Measurements from ENCODE around the gene POLR2E. TPM values are rescaled to one million over a fixed set of nuclear protein-coding genes. Genes with fewer than 3 reads are reported as not detected.

POLR2E gene
- total RNA-seq, 1 experiment from 2014 or later = 117 TPM

DNA sequence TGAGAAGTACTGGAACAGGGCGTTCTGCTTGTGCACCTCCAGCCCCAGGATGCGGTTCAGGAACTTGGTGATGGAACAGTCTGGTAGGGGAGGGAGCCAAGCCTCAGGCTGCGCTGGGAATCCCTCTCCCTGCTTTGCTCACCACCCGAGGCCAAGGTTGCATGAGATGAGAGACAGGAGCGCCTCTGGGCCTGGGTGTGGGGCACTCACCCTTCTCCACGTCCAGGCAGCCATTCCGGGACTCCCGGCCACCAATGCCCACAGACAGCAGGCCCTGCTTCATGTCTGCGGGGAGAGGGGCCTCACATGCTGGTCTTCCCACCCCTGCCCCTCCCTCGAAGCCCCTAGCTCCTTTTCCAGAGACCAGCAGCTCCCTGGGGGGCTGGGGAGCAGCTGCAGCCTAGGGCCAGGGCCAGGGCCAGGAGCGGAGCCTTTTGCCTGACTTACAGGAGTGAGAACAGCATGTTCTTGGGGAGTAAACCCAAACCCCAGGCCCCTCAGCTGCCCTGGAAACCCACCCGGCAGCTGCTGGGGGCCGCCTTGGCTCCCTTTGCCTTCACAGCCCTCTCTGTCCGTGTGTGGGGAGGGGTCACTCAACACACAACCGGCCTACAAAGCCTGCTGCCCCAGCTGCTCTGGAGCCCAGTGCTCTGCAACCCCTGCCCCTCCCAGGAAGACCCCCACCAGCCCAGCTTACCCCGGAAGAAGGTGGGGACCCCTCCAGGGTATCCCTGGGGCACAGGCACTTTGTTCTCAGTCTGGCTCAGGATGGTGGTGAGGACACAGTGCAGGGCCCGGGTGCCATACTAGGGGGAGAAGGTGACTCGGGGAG, 15.8 kb upstream of the POLR2E start:
- no peaks in the 10 kb centered on the region for H3K27me3 ChIP-seq (ENCODE audit: low read length)
- H3K9me2 ChIP-seq (replicated peaks; ENCODE audit: insufficient read depth, low read length) = no peaks in the 10 kb centered on the region
- no peak for DNase-seq
- no peak overlapping the region for H3K27ac ChIP-seq (ENCODE audit: low read length)
- H4K20me1 ChIP-seq (ENCODE audit: insufficient read depth, low read depth, low read length) = peaks cover 5% of the 10 kb centered on the region; the same call in 1 of the 2 replicates
- no peaks in the 10 kb centered on the region for H3K9me3 ChIP-seq (ENCODE audit: low read length)
- no peak overlapping the region for H2AFZ ChIP-seq (ENCODE audit: low read length)
- H3K4me1 ChIP-seq (ENCODE audit: low read length) = peaks cover 23% of the 10 kb centered on the region
- no peak overlapping the region for H3K4me3 ChIP-seq (ENCODE audit: low read length)
- H3K4me2 ChIP-seq (ENCODE audit: low read depth, low read length, poor library complexity, severe bottlenecking) = no peak overlapping the region
- H3K79me2 ChIP-seq (ENCODE audit: low read length) = peaks cover under 1% of the 10 kb centered on the region; the same call in 1 of the 2 replicates
- H3K9ac ChIP-seq (ENCODE audit: low read length) = no peak overlapping the region
- no peaks in the 10 kb centered on the region for H3K36me3 ChIP-seq (ENCODE audit: insufficient read depth, low read length)

DNA sequence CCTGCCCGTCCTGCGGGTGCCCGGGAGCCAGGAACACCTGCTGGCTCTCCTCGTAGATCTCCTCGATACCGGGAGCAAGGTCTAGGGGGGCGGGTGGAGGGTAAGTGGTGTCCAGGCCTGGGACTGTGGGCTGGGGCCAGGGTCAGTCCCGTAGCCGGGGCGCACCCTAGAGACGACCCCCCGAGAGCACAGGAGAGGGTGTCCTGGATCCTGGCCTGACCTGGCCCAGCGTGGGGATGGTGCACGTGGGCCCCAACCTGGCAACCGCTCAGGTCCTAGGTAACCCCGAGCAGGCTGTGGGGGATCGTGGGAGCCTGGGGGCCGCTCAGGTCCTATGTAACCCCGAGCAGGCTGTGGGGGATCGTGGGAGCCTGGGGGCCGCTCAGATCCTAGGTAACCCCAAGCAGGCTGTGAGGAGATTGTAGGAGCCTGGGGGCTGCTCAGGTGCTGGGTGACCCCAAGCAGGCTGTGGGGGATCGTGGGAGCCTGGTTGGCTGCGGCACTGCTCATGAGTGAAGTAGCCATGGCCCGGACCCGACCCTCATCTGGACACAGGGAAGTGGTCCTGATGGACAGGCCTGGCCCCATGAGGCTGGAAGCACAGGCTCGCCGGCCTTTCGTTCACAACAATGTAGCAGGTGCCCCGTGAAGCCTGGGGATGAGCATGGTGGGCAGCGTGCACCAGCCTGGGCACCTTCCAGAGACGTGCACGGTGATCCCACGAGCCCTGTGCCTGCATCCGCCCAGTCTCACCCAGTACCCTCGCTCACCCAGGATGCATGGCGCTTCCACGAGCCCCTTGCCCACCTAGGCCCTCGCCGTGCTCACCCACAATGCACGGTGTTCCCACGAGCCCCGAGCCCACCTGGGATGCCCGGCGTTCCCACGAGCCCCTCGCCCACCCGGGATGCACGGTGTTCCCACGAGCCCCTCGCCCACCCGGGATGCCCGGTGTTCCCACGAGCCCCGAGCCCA, 14.8 kb upstream of the POLR2E start:
- H3K27me3 ChIP-seq (ENCODE audit: low read length) = no peaks in the 10 kb centered on the region
- DNase-seq = no peak
- H3K4me3 ChIP-seq (ENCODE audit: low read length) = no peak overlapping the region
- H3K4me2 ChIP-seq (ENCODE audit: low read depth, low read length, poor library complexity, severe bottlenecking) = no peak overlapping the region
- H3K9me3 ChIP-seq (ENCODE audit: low read length) = no peaks in the 10 kb centered on the region
- no peaks in the 10 kb centered on the region for H3K9me2 ChIP-seq (replicated peaks; ENCODE audit: insufficient read depth, low read length)
- peaks cover 33% of the 10 kb centered on the region for H3K4me1 ChIP-seq (ENCODE audit: low read length)
- no peak overlapping the region for H3K9ac ChIP-seq (ENCODE audit: low read length)
- no peak overlapping the region for H3K27ac ChIP-seq (ENCODE audit: low read length)
- no peak overlapping the region for H2AFZ ChIP-seq (ENCODE audit: low read length)
- peaks cover 10% of the 10 kb centered on the region for H3K79me2 ChIP-seq (ENCODE audit: low read length)
- H3K36me3 ChIP-seq (ENCODE audit: insufficient read depth, low read length) = no peaks in the 10 kb centered on the region
- H4K20me1 ChIP-seq (ENCODE audit: insufficient read depth, low read depth, low read length) = peaks cover 8% of the 10 kb centered on the region

DNA sequence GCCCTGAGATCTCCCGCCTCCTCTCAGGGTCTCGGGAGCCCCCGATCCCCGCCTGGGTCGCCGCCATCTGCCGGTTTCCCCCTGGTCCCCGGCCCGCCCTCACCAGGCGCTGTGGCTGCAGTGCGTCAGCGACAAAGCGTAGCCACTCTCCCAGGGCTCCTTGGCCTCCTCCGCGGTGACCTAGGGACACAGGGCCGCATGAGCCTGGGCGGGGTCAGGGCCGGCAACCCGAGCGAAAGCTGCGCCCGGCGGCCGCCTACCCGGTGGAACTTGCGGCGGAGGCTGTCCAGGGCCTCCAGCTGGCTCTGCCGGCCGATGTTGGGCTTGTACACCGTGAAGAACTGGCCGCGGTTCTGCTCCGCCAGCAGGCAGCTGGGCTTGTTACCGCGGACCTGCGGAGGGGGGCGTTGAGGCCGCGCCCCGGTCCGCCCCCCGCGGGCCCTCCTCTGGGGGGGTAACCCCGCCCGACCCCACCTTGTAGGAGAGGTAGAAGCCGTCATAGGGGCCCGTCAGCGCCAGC, 13.9 kb upstream of the POLR2E start:
- Histone ChIP-seq H3K9me2 (replicated peaks; ENCODE audit: insufficient read depth, low read length) (no peaks in the 10 kb centered on the region), H4K20me1 (ENCODE audit: insufficient read depth, low read depth, low read length) (peaks cover 10% of the 10 kb centered on the region), H3K9ac (ENCODE audit: low read length) (no peak overlapping the region), H3K4me3 (ENCODE audit: low read length) (no peak overlapping the region), H2AFZ (ENCODE audit: low read length) (no peak overlapping the region), H3K9me3 (ENCODE audit: low read length) (no peaks in the 10 kb centered on the region), H3K4me2 (ENCODE audit: low read depth, low read length, poor library complexity, severe bottlenecking) (no peak overlapping the region), H3K27me3 (ENCODE audit: low read length) (no peaks in the 10 kb centered on the region), H3K4me1 (ENCODE audit: low read length) (peaks cover 35% of the 10 kb centered on the region), H3K36me3 (ENCODE audit: insufficient read depth, low read length) (no peaks in the 10 kb centered on the region), H3K79me2 (ENCODE audit: low read length) (peaks cover 14% of the 10 kb centered on the region), H3K27ac (ENCODE audit: low read length) (no peak overlapping the region)
- DNase-seq = no peak

DNA sequence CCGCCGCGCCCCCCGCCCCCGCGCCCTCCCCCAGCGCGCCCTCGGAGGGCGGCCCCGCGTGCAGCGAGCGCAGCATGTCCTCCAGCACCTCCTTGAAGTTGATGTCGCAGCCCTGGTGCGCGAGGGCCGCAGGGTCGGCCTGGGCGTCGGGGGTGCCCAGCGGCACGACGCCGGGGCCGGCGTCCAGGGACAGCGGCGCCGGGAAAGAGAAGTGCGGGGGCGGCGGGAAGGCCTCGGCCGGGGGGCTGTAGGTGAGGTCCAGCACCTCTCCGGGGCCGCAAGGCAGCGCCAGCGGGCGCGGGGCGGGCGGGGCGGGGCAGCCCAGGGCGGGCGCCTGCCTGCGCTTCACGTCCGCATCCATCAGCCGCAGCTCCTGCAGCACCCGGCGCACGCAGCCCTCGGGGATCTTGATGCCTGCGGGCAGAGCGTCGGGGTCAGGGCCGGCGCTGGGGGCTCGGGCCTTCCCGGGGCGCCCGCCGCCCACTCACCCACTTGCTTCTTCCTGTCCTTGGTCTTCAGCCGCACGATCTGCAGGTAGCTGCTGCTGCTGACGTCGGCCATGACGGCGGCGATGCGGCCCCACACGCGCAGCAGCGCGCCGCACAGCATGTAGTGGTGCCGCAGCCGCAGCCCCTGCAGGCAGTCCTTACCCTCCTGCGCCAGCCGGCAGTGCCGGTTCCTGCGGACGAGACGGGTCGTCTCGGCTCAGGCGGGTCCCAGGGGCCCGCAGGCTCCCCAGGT, 13.3 kb upstream of the POLR2E start:
- no peaks in the 10 kb centered on the region for H3K9me3 ChIP-seq (ENCODE audit: low read length)
- H3K9ac ChIP-seq (ENCODE audit: low read length) = no peak overlapping the region
- H3K27ac ChIP-seq (ENCODE audit: low read length) = no peak overlapping the region
- H3K27me3 ChIP-seq (ENCODE audit: low read length) = no peaks in the 10 kb centered on the region
- peaks cover 5% of the 10 kb centered on the region; the same call in 1 of the 2 replicates for H4K20me1 ChIP-seq (ENCODE audit: insufficient read depth, low read depth, low read length)
- peaks cover 14% of the 10 kb centered on the region for H3K79me2 ChIP-seq (ENCODE audit: low read length)
- no peak for DNase-seq
- H3K36me3 ChIP-seq (ENCODE audit: insufficient read depth, low read length) = no peaks in the 10 kb centered on the region
- no peak overlapping the region for H3K4me3 ChIP-seq (ENCODE audit: low read length)
- no peak overlapping the region for H2AFZ ChIP-seq (ENCODE audit: low read length)
- no peak overlapping the region for H3K4me2 ChIP-seq (ENCODE audit: low read depth, low read length, poor library complexity, severe bottlenecking)
- H3K4me1 ChIP-seq (ENCODE audit: low read length) = peaks cover 34% of the 10 kb centered on the region
- no peaks in the 10 kb centered on the region for H3K9me2 ChIP-seq (replicated peaks; ENCODE audit: insufficient read depth, low read length)

DNA sequence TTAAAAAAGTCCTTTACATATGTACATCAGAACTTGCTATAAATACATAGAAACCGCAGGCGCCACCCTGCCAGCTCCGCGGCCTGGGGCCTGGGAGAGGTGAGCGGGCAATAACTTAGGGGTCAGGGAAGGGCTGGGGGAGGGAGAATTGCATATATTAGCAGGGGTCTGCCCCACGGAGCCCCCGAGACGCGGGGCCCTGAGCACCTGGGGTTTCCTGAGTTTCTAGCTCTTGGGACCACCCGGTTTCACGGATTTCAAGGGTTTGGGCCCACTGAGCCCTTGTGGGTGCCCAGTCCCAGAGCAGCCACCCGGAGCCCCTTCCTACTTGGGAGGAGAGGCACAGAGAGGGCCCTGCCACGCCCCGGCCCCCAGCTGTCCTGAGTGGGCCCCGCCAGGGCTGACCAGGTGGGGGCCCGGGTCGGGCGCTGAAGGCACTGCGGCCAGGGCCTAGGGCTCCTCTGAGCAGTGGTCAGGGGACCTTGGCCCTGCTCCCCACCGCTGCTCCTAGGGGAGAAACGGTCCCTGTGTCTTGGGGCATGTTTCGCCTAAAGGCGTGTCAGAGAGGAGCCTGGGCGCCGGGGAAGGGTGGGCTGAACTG, 12.6 kb upstream of the POLR2E start:
- Histone ChIP-seq H3K4me2 (ENCODE audit: low read depth, low read length, poor library complexity, severe bottlenecking) (peak overlapping the region; percentile 91), H3K4me3 (ENCODE audit: low read length) (peak overlapping the region; percentile 95; the same call in 1 of the 2 replicates), H3K27me3 (ENCODE audit: low read length) (no peaks in the 10 kb centered on the region), H2AFZ (ENCODE audit: low read length) (no peak overlapping the region), H3K79me2 (ENCODE audit: low read length) (peaks cover 14% of the 10 kb centered on the region), H3K4me1 (ENCODE audit: low read length) (peaks cover 40% of the 10 kb centered on the region), H3K36me3 (ENCODE audit: insufficient read depth, low read length) (no peaks in the 10 kb centered on the region), H3K9me2 (replicated peaks; ENCODE audit: insufficient read depth, low read length) (no peaks in the 10 kb centered on the region), H4K20me1 (ENCODE audit: insufficient read depth, low read depth, low read length) (peaks cover 5% of the 10 kb centered on the region; the same call in 1 of the 2 replicates), H3K9me3 (ENCODE audit: low read length) (no peaks in the 10 kb centered on the region), H3K9ac (ENCODE audit: low read length) (peak overlapping the region; percentile 98), H3K27ac (ENCODE audit: low read length) (peak overlapping the region; percentile 71)
- peak; percentile 69 for DNase-seq

DNA sequence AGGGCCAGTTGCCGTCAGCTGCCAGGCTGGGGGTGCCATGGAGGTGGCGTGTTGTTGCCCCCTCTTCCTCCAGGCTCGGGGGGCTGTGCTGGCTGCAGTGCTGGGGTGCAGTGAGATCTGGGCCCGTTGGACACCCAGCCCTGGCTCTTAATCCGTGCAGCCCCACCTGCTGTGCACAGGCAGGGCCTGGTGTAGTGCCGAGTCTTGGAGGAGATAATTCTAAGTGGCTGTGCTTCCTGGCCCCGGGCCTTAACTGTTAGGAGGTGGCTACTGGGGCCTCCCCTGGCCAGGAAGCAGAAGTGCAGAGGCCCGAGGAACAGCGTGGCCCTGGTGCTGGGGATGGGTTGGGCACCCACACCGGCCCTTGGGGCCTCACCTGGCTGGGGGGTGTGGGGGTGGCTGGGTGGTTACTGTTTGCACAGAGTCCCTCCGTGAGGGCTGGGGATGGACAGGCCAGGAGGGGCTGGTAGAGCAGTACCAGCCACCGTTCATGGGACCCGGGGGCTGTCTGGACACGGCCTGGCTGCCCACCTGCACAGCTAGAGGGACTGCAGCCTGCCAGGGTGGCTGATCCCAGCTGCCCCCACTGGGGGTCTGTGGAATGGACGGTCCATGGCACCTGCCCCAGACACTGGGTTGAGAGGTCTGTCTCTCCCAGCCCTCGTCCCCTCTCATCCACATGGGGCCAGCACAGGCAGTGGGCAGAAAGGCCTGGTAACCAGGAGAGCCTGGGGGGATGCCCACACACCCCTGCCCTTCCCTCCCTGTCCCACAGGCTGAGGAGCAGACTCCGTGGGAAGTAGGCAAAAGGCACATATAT, 11.9 kb upstream of the POLR2E start:
- Histone ChIP-seq H4K20me1 (ENCODE audit: insufficient read depth, low read depth, low read length) (peaks cover 5% of the 10 kb centered on the region; the same call in 1 of the 2 replicates), H3K4me3 (ENCODE audit: low read length) (peak overlapping the region; percentile 95; the same call in 1 of the 2 replicates), H3K4me1 (ENCODE audit: low read length) (peaks cover 43% of the 10 kb centered on the region), H3K79me2 (ENCODE audit: low read length) (peaks cover 14% of the 10 kb centered on the region), H2AFZ (ENCODE audit: low read length) (no peak overlapping the region), H3K27me3 (ENCODE audit: low read length) (no peaks in the 10 kb centered on the region), H3K27ac (ENCODE audit: low read length) (peak overlapping the region; percentile 71), H3K4me2 (ENCODE audit: low read depth, low read length, poor library complexity, severe bottlenecking) (peak overlapping the region; percentile 91), H3K9ac (ENCODE audit: low read length) (peak overlapping the region; percentile 98), H3K9me2 (replicated peaks; ENCODE audit: insufficient read depth, low read length) (no peaks in the 10 kb centered on the region), H3K9me3 (ENCODE audit: low read length) (no peaks in the 10 kb centered on the region), H3K36me3 (ENCODE audit: insufficient read depth, low read length) (no peaks in the 10 kb centered on the region)
- peak; percentile 84 for DNase-seq
